ENCODE results near the gene HVCN1.

DNA sequence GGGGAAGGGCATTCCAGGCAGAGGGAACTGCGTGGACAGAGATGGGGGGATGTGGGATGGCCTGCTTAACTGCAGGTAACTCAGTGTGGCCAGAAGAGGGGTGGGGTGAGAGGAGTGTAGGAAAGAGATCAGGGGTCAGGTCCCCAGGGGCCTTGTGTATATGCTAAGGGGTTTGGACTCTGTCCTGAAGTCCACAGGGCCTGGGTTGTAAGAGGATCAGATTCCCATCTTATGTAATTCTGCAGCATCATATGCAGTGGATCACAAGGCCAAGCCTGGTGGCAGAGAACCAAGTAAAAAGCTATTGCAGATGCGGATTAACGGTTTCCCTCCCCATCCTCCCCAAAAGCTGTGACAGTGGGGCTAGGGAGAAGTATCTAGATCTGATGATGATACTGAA is 66.3 kb downstream of the HVCN1 start:
- TF ChIP-seq, protein P1, sequence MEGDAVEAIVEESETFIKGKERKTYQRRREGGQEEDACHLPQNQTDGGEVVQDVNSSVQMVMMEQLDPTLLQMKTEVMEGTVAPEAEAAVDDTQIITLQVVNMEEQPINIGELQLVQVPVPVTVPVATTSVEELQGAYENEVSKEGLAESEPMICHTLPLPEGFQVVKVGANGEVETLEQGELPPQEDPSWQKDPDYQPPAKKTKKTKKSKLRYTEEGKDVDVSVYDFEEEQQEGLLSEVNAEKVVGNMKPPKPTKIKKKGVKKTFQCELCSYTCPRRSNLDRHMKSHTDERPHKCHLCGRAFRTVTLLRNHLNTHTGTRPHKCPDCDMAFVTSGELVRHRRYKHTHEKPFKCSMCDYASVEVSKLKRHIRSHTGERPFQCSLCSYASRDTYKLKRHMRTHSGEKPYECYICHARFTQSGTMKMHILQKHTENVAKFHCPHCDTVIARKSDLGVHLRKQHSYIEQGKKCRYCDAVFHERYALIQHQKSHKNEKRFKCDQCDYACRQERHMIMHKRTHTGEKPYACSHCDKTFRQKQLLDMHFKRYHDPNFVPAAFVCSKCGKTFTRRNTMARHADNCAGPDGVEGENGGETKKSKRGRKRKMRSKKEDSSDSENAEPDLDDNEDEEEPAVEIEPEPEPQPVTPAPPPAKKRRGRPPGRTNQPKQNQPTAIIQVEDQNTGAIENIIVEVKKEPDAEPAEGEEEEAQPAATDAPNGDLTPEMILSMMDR (IDR thresholded peaks at IDR 0.05) = no peak
- no peak for TF ChIP-seq EZH2 (IDR thresholded peaks at IDR 0.05; ENCODE audit: borderline replicate concordance, insufficient read depth, low read depth, low read length, poor library complexity, severe bottlenecking)
